WERI-Rb-1 (cell line): Measurements from ENCODE around the gene B3GNT8.
"Not testable (repeated sequence)": the region's sequence is repeated elsewhere in the genome, so short reads cannot be mapped to it uniquely, and the experiment has no call there.

Experiments used
- DNase-seq: peaks from one replicate; pipeline ENCODE4 v3.0.0-alpha.2; 2020
- H3K27ac ChIP-seq: fragments of 250-450 bp; sonication (Bioruptor Pico); 2 replicates; pipeline ENCODE4 v1.5.1; 2020; ENCODE audit warnings: mild to moderate bottlenecking, moderate library complexity
- H3K27me3 ChIP-seq: fragments of 250-450 bp; sonication (Bioruptor Pico); 2 replicates; pipeline ENCODE4 v1.5.1; 2021; ENCODE audit warnings: mild to moderate bottlenecking, low read depth, moderate library complexity; ENCODE audit not compliant: insufficient read depth, severe bottlenecking
- H3K36me3 ChIP-seq: fragments of 250-450 bp; sonication (Bioruptor Pico); 2 replicates; pipeline ENCODE4 v1.5.1; 2020; ENCODE audit warnings: mild to moderate bottlenecking, moderate library complexity
- H3K4me3 ChIP-seq: 2 replicates; pipeline ENCODE4 v1.5.1; 2011; ENCODE audit warnings: low read depth, mild to moderate bottlenecking, control low read depth, low read length
- H3K9me3 ChIP-seq: fragments of 250-450 bp; sonication (Bioruptor Pico); 2 replicates; pipeline ENCODE4 v1.5.1; 2021; ENCODE audit warnings: mild to moderate bottlenecking, moderate library complexity; ENCODE audit not compliant: severe bottlenecking
- TF ChIP-seq, protein P1 (sequence below): IDR thresholded peaks from 2 replicates; pipeline ENCODE4 v1.5.1; 2011; ENCODE audit warnings: low read depth, mild to moderate bottlenecking, control low read depth, inconsistent platforms, low read length

The B3GNT8 gene

DNA sequence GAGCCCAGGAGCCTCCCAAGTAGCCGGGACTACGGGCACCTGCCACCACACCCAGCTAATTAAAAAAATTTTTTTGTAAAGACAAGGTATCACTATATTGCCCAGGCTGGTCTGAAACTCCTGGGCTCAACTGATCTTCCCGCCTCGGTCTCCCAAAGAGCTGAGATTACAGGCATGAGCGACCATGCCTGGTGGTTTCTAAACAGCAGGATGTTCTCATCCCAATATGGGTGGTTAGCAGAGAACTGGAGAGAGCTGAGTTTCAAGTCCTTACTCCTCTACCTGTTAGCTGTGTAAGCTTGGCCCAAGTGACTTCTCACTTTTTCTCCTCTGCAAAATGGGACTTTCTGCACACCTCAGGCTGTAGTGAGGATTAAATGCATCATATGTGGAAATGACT lies 42.8 kb downstream of the B3GNT8 start:
- DNase-seq = no peak
- Histone ChIP-seq H3K9me3 (no peaks in the 10 kb centered on the region), H3K4me3 (no peak overlapping the region), H3K36me3 (peaks cover 37% of the 10 kb centered on the region), H3K27me3 (no peaks in the 10 kb centered on the region), H3K27ac (no peak overlapping the region)
- TF ChIP-seq, protein P1, sequence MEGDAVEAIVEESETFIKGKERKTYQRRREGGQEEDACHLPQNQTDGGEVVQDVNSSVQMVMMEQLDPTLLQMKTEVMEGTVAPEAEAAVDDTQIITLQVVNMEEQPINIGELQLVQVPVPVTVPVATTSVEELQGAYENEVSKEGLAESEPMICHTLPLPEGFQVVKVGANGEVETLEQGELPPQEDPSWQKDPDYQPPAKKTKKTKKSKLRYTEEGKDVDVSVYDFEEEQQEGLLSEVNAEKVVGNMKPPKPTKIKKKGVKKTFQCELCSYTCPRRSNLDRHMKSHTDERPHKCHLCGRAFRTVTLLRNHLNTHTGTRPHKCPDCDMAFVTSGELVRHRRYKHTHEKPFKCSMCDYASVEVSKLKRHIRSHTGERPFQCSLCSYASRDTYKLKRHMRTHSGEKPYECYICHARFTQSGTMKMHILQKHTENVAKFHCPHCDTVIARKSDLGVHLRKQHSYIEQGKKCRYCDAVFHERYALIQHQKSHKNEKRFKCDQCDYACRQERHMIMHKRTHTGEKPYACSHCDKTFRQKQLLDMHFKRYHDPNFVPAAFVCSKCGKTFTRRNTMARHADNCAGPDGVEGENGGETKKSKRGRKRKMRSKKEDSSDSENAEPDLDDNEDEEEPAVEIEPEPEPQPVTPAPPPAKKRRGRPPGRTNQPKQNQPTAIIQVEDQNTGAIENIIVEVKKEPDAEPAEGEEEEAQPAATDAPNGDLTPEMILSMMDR = no peak

DNA sequence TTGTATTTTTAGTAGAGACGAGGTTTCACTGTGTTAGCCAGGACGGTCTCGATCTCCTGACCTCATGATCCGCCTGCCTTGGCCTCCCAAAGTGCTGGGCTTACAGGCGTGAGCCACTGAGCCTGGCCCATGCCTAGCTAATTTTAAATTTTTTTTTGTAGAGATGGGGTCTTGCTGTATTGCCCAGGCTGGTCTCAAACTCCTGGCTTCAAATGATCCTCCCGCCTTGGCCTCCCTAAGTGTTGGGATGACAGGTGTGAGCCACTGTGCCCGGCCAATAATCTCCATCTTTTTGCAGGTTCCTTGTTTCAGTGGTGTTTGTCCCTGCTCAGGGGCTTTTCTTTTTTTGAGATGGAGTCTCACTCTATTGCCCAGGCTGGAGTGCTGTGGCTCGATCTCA lies 45.6 kb downstream of the B3GNT8 start:
- H3K36me3 ChIP-seq = peaks cover 21% of the 10 kb centered on the region
- not testable (repeated sequence) for DNase-seq, H3K9me3 ChIP-seq, H3K4me3 ChIP-seq, H3K27me3 ChIP-seq, H3K27ac ChIP-seq

DNA sequence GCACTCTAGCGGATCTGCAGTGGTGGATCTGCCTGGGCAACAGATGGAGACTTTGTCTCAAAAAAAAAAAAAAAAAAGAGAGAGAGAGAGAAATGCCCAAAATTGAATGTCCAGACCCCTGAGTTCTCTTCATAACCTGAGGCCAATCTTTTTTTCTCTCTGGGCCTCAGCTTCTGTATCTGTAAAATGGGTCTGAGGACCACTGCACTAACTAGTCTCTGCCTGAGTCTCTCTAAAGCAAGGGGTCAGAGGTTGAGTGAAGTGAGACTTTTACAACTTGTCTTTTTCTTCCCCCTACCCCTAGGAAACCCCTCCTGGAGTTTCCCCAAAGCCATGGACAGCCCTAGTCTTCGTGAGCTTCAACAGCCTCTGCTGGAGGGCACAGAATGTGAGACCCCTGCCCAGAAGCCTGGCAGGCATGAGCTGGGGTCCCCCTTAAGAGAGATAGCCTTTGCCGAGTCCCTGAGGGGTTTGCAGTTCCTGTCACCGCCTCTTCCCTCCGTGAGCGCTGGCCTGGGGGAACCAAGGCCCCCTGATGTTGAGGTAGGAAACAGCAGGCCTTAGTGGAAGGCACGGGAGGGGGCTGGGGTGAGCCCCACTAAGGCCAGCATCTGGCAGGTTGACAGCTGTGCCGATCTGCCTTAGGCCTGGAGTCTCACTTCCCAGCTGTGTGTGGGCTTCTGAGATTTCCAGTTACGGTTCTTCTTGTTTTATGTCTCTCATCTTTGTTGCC lies 49.0 kb downstream of the B3GNT8 start:
- no peaks in the 10 kb centered on the region for H3K27me3 ChIP-seq
- peaks cover 6% of the 10 kb centered on the region for H3K36me3 ChIP-seq
- no peak overlapping the region for H3K27ac ChIP-seq
- no peak for DNase-seq
- no peak overlapping the region for H3K4me3 ChIP-seq
- no peaks in the 10 kb centered on the region for H3K9me3 ChIP-seq
- TF ChIP-seq, protein P1 = no peak

DNA sequence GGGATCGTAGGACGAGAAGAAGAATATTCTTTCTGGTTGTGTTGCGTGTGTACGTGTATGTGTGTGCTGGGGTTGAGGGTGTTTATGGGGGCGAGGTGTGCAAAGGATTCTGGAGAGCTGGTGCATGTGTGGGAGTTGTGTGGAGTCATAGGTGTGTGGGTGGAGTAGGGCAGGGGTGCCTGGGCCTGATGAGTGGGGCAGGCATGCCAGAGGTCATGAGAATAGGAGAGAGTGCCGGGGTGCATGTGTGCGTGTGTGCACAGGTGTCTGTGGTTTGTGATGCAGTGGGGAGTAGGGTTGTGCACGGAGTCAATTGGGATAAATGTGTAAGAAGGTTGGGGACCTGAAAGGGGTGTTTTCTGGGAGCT lies 50.2 kb downstream of the B3GNT8 start:
- TF ChIP-seq, protein P1 = no peak

DNA sequence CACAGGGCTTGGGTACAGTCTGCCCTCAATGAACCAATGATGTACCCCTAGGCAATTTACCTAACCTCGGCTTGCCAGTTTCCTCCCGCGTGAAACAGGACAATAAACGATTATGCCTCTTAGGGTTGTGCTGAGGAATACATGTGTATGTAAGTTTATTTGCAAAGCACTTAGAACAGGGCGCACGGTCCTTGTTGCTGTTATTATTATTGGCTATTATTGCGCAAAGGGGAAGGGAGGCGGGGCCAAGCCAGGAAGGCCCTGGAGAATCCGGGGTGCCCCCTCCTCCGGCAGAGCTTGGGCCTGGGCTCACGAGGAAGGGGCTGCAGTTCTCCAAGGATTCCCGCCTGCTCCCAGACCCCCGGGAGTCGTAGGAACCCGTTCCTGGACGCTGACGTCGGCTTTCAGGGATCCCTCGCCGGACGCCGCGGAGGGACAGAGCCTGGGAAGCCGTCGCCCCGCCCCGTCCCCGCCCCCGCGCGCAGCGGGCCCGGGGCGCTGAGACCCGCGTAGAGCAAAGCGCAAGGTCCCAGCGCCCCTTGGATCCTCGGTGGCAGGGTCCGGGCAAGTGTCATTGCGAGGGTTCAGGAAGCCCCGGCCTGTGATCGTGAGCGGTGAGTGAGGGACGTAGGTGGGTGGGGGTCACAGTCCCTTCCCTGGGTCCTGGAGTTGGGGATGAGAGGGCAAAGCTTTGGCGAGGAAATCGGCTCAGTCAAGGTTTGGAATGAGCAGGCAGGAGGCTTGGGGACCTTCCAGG lies 50.8 kb downstream of the B3GNT8 start, which contains the start of gene TMEM91:
Gene TMEM91 (plus strand): TSS at position 293 of the 757 bp plus-strand sequence. CDS start 1,777 bp downstream, outside the sequence.
- peak within 1 kb of the TSS; percentile 66 for H3K4me3 ChIP-seq
- H3K27ac ChIP-seq = peak within 1 kb of the TSS; percentile 66; the same call in 1 of the 2 replicates

More for the DNA sequence above, 50.2 kb downstream of the B3GNT8 start:
- H3K4me3 ChIP-seq = peak overlapping the region; percentile 66
- peaks cover 2% of the 10 kb centered on the region; the same call in 1 of the 2 replicates for H3K36me3 ChIP-seq
- H3K9me3 ChIP-seq = no peaks in the 10 kb centered on the region
- no peak overlapping the region for H3K27ac ChIP-seq
- DNase-seq = no peak
- H3K27me3 ChIP-seq = no peaks in the 10 kb centered on the region

More for the DNA sequence above, 50.8 kb downstream of the B3GNT8 start, which contains the start of gene TMEM91:
- Histone ChIP-seq H3K36me3 (peaks cover 2% of the 10 kb centered on the region; the same call in 1 of the 2 replicates), H3K27me3 (no peaks in the 10 kb centered on the region), H3K9me3 (no peaks in the 10 kb centered on the region)
- TF ChIP-seq, protein P1 = no peak
- peak; percentile 38 for DNase-seq
